ENCODE data around the gene SERPINE1.
"Not testable (repeated sequence)": the region's sequence is repeated elsewhere in the genome, so short reads cannot be mapped to it uniquely, and the experiment has no call there.

GRCh38 chr7:101103701-101104100 lies 23.2 kb upstream of the SERPINE1 start:
- TF ChIP-seq CTCF, POLR2A (IDR thresholded peaks at IDR 0.05): not testable (repeated sequence)
